Fibroblast of mammary gland (primary cell): Measurements from ENCODE around the gene WDR37.

Experiments used
- DNase-seq: peaks from one replicate; pipeline ENCODE4 v3.0.0-alpha.2; 2010; ENCODE audit warnings: low read depth
- H3K4me3 ChIP-seq: 2 replicates; pipeline ENCODE4 v1.5.1; 2011; ENCODE audit warnings: low read depth, mild to moderate bottlenecking, low read length, moderate library complexity; ENCODE audit not compliant: control insufficient read depth
- TF ChIP-seq, protein P1 (sequence below): conservative IDR thresholded peaks from 2 replicates; pipeline ENCODE4 v1.5.1; 2011; ENCODE audit warnings: low read depth, low read length, inconsistent platforms; ENCODE audit not compliant: control insufficient read depth, insufficient read depth

The WDR37 gene

DNA sequence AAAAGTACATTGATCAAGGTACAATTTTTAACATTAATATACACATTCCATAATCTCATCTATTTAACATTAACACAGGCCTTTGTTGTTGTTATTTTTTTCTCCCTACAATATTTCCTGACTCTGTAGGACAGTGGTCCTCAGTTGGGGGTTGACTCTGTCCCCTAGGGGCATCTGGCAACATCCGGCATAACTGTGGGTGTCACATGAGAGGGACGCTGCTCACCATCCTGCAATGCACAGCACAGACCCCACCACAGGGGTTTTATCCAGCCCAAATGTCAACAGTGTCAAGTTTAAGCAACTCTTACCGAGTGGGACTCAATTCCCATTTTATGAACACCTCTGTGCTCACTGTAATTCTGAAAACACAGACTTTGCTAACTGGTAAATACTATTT lies 16.1 kb upstream of the WDR37 start:
- TF ChIP-seq, protein P1, sequence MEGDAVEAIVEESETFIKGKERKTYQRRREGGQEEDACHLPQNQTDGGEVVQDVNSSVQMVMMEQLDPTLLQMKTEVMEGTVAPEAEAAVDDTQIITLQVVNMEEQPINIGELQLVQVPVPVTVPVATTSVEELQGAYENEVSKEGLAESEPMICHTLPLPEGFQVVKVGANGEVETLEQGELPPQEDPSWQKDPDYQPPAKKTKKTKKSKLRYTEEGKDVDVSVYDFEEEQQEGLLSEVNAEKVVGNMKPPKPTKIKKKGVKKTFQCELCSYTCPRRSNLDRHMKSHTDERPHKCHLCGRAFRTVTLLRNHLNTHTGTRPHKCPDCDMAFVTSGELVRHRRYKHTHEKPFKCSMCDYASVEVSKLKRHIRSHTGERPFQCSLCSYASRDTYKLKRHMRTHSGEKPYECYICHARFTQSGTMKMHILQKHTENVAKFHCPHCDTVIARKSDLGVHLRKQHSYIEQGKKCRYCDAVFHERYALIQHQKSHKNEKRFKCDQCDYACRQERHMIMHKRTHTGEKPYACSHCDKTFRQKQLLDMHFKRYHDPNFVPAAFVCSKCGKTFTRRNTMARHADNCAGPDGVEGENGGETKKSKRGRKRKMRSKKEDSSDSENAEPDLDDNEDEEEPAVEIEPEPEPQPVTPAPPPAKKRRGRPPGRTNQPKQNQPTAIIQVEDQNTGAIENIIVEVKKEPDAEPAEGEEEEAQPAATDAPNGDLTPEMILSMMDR: no peak
- DNase-seq: no peak
- no peak overlapping the region for H3K4me3 ChIP-seq

DNA sequence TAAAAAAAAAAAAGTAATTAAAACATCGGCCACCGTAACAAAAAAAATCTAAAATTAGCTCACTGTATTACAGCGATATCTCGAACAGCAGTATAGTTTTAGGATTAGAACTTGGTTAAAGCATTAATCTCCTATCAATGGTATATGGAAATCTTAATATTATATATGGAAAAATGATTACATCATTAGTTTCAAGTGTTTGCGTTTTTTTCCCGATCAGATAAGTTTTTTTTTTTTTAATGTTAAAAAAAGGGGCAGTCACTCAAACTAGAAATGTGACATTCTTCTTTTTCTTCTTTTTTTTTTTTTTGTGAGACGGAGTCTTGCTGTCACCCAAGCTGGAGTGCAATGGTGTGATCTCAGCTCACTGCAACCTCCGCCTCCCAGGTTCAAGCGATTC lies 14.7 kb upstream of the WDR37 start:
- no peak for DNase-seq
- TF ChIP-seq, protein P1: no peak
- H3K4me3 ChIP-seq: no peak overlapping the region

DNA sequence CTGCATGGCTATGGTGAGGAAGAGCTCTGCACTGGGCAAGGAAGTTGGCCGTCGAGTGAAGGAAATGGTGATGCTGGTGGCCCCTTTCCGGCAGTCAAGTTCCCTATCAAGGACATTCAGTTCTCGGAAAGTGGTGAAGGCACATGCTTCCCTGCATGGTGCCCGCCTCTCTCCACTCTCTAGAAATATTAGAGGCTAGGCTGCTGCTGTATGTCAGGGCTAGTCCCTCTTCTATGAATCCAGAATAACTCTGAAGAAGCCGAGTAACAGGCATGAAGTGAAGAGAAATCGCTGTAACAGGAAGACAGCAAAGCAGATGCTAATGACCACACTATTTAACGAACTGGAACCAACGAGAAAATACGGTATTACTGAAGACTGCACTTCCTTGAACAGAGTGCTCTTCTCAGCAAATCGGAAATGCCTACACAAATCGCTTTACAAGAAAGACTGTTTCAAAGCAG lies 12.6 kb upstream of the WDR37 start:
- DNase-seq: no peak
- TF ChIP-seq, protein P1: no peak
- H3K4me3 ChIP-seq: no peak overlapping the region

DNA sequence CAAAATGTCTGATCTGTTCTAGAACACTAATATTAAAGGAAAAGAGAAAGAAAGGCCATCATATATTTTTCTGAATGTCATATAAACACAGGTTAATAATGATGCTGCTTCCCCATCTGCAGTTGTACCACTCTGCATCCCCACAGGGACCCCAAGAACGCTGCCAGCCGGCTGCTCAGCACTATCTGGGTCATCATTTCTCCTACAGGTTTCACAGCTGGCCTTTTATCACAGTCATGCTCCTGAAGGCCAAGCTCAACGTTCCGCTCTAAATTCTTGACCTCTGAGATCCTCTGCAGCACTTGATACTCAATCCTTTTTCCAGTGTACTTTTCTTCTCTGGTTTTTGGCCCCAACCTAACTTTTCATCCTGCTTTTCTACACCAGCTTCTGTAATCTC lies 12.0 kb upstream of the WDR37 start:
- no peak overlapping the region for H3K4me3 ChIP-seq
- TF ChIP-seq, protein P1: no peak
- no peak for DNase-seq

DNA sequence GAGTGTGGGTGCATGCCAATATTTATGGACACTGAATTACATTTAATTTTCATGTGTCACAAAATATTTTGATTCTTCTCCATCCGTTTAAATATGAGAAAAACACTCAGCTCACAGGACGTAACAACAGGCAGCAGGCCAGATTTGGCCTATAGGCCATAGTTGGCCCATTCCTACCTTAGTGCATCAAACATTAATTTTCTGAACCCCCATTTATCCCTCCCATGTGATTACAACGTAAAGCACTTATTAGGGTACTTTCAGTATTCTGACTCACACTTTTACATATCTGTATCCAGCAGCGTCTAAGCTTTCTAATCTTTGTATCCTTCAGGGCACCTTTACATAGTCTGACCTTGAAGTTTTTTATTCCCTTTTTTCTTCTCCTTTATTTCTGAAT lies 11.2 kb upstream of the WDR37 start:
- no peak for DNase-seq
- H3K4me3 ChIP-seq: no peak overlapping the region
- TF ChIP-seq, protein P1: no peak

DNA sequence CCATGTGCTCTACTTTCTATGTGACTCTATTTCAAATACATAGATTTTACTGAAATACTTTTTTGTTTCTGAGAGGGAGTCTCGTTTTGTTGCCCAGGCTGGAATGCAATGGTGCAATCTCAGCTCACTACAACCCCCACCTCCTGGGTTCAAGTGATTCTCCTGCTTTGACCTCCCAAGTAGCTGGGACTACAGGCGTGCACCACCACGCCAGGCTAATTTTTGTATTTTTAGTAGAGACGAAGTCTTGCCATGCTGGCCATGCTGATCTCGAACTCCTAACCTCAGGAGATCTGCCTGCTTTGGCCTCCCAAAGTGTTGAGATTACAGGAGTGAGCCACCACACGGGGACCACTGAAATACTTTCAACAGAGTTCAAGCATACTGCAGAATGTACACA lies 10.8 kb upstream of the WDR37 start:
- no peak overlapping the region for H3K4me3 ChIP-seq
- no peak for DNase-seq
- TF ChIP-seq, protein P1: no peak

DNA sequence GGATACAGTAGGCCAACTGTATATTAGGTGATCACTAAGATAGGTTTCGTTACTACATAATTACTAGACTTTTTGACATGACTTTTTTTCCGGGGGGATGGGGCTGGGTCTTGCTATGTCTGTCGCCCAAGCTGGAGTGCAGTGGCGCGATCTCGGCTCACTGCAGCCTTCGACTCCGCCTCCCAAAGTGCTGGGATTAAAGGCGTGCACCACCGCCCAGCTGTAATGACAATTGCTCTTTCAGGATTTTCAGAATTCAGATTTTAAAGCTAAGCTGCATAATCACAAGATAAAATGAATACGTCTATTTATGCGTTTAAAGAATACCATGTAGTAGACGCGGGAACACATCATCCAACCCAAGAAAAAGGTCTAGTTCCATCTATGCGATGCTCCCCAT lies 8.2 kb upstream of the WDR37 start:
- DNase-seq: no peak

More for the DNA sequence above, 8.2 kb upstream of the WDR37 start:
- TF ChIP-seq, protein P1: no peak
- peak overlapping the region; percentile 98 for H3K4me3 ChIP-seq
